ENCODE data around the gene GRM4.

GRCh38 chr6:34099878-34100277 is 46.0 kb downstream of the GRM4 start:
- TF ChIP-seq POLR2A (IDR thresholded peaks at IDR 0.05; ENCODE audit: low read length) (no peak), GATA1 (IDR thresholded peaks at IDR 0.05; ENCODE audit: low read depth, low read length) (no peak)
